Measurements from ENCODE around the gene MTHFD2L.
"Not testable (repeated sequence)": the region's sequence is repeated elsewhere in the genome, so short reads cannot be mapped to it uniquely, and the experiment has no call there.

MTHFD2L gene

GRCh38 chr4:74127745-74128144 lies 30.2 kb upstream of the MTHFD2L start:
- H3K79me2 ChIP-seq (ENCODE audit: insufficient read depth, low read length), result no peaks in the 10 kb centered on the region

GRCh38 chr4:74130843-74131242 lies 27.1 kb upstream of the MTHFD2L start:
- not testable (repeated sequence) for H3K36me3 ChIP-seq (ENCODE audit: insufficient read depth, low read length); H3K9me3 ChIP-seq (ENCODE audit: insufficient read depth, low read length, severe bottlenecking); H3K27ac ChIP-seq (ENCODE audit: low read length); H3K4me2 ChIP-seq (ENCODE audit: insufficient read depth, low read length); H3K9ac ChIP-seq (ENCODE audit: low read depth, low read length); H4K20me1 ChIP-seq (ENCODE audit: insufficient read depth, low read length); H3K27me3 ChIP-seq (ENCODE audit: insufficient read depth, low read length, poor library complexity); H3K4me1 ChIP-seq (ENCODE audit: insufficient read depth, low read length); H3K79me2 ChIP-seq (ENCODE audit: insufficient read depth, low read length); H3K4me3 ChIP-seq (ENCODE audit: low read depth in 1 of 2, low read length in 2 of 2); H2AFZ ChIP-seq (ENCODE audit: low read depth, low read length); ATAC-seq (ENCODE audit: insufficient read depth, low read depth); DNase-seq

More at GRCh38 chr4:74127745-74128144, 30.2 kb upstream of the MTHFD2L start:
- H3K27ac ChIP-seq (ENCODE audit: low read length), result no peak overlapping the region
- no peak for TF ChIP-seq CTCF (IDR thresholded peaks at IDR 0.05; ENCODE audit: borderline replicate concordance, extremely low read depth, low read length, poor library complexity, severe bottlenecking)
- TF ChIP-seq EZH2 (IDR thresholded peaks at IDR 0.05; ENCODE audit: borderline replicate concordance, low read depth, low read length, severe bottlenecking), result no peak
- H3K27me3 ChIP-seq (ENCODE audit: insufficient read depth, low read length, poor library complexity), result no peaks in the 10 kb centered on the region
- no peaks in the 10 kb centered on the region for H4K20me1 ChIP-seq (ENCODE audit: insufficient read depth, low read length)
- no peaks in the 10 kb centered on the region for H3K9me3 ChIP-seq (ENCODE audit: insufficient read depth, low read length, severe bottlenecking)
- H3K4me1 ChIP-seq (ENCODE audit: insufficient read depth, low read length), result no peaks in the 10 kb centered on the region
- DNase-seq (no peak), ATAC-seq (ENCODE audit: insufficient read depth, low read depth) (no peak)
- H3K4me2 ChIP-seq (ENCODE audit: insufficient read depth, low read length), result no peak overlapping the region
- H2AFZ ChIP-seq (ENCODE audit: low read depth, low read length), result no peak overlapping the region
- H3K36me3 ChIP-seq (ENCODE audit: insufficient read depth, low read length), result no peaks in the 10 kb centered on the region
- H3K9ac ChIP-seq (ENCODE audit: low read depth, low read length), result no peak overlapping the region
- H3K4me3 ChIP-seq (ENCODE audit: low read depth in 1 of 2, low read length in 2 of 2), result no peak overlapping the region

GRCh38 chr4:74132188-74132587 lies 25.7 kb upstream of the MTHFD2L start:
- not testable (repeated sequence) for H3K27me3 ChIP-seq (ENCODE audit: insufficient read depth, low read length, poor library complexity); H3K27ac ChIP-seq (ENCODE audit: low read length); H3K9ac ChIP-seq (ENCODE audit: low read depth, low read length); H3K4me3 ChIP-seq (ENCODE audit: low read depth in 1 of 2, low read length in 2 of 2); H3K4me2 ChIP-seq (ENCODE audit: insufficient read depth, low read length); H3K9me3 ChIP-seq (ENCODE audit: insufficient read depth, low read length, severe bottlenecking); H3K79me2 ChIP-seq (ENCODE audit: insufficient read depth, low read length); ATAC-seq (ENCODE audit: insufficient read depth, low read depth); DNase-seq; H4K20me1 ChIP-seq (ENCODE audit: insufficient read depth, low read length); H3K4me1 ChIP-seq (ENCODE audit: insufficient read depth, low read length); H2AFZ ChIP-seq (ENCODE audit: low read depth, low read length); H3K36me3 ChIP-seq (ENCODE audit: insufficient read depth, low read length)

- no peak for ATAC-seq (ENCODE audit: insufficient read depth, low read depth)
- Histone ChIP-seq H3K4me3 (ENCODE audit: low read depth in 1 of 2, low read length in 2 of 2) (no peak overlapping the region), H3K79me2 (ENCODE audit: insufficient read depth, low read length) (no peaks in the 10 kb centered on the region), H3K36me3 (ENCODE audit: insufficient read depth, low read length) (no peaks in the 10 kb centered on the region), H4K20me1 (ENCODE audit: insufficient read depth, low read length) (no peaks in the 10 kb centered on the region), H3K27ac (ENCODE audit: low read length) (no peak overlapping the region), H2AFZ (ENCODE audit: low read depth, low read length) (no peak overlapping the region), H3K9ac (ENCODE audit: low read depth, low read length) (no peak overlapping the region), H3K9me3 (ENCODE audit: insufficient read depth, low read length, severe bottlenecking) (no peaks in the 10 kb centered on the region), H3K4me1 (ENCODE audit: insufficient read depth, low read length) (peaks cover 7% of the 10 kb centered on the region), H3K27me3 (ENCODE audit: insufficient read depth, low read length, poor library complexity) (no peaks in the 10 kb centered on the region), H3K4me2 (ENCODE audit: insufficient read depth, low read length) (no peak overlapping the region)
- TF ChIP-seq CTCF (IDR thresholded peaks at IDR 0.05; ENCODE audit: borderline replicate concordance, extremely low read depth, low read length, poor library complexity, severe bottlenecking) (no peak), EZH2 (IDR thresholded peaks at IDR 0.05; ENCODE audit: borderline replicate concordance, low read depth, low read length, severe bottlenecking) (no peak)
- DNase-seq, result no peak
Observed at GRCh38 chr4:74132944-74133343, 25.0 kb upstream of the MTHFD2L start.
